ENCODE measurements around the gene RUNX1.

The RUNX1 gene

DNA sequence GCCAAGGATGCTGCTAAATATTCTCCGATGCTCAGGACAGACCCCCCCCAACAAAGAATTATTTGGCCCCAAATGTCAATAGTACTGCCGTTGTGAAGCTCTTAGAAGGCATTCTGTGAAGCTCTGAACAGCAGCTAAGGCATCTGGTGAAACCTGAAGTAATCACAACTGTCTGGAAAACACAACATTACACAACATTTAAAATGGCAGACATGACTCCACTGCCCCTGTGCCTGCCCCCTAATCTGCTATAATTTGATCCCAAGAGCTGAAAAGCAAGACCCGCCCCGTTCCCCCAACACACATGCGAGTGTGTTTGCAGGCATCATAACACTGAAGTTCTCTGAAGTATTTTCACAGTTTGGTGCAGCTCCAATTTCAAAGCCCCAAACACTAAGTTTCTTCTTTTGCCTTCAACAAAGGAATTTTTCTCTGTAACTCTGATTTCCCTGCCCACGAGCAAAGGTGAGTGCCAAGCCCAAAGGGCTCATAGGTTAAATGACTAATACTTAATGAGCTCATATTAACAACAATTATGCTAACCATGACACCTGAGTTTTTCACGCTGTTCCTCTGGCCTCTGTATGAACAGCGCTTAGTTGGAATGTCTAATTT lies 251.1 kb downstream of the RUNX1 start:
- DNase-seq, result no peak

DNA sequence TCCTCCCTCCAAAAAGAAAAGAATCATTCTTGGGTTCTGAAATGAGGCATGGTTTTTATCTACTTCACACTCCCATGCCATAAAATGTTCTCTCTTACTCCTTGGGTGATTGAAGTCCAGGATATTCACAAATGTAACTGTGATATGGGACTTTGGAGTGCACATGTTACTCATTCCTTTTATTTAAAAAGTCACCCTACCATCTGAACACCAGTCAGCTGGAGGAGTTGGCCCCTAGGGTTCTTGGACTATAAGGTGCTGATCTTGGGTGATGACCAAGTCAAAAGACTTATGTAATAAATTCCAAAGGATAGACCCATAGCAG lies 251.9 kb downstream of the RUNX1 start:
- DNase-seq, result no peak

DNA sequence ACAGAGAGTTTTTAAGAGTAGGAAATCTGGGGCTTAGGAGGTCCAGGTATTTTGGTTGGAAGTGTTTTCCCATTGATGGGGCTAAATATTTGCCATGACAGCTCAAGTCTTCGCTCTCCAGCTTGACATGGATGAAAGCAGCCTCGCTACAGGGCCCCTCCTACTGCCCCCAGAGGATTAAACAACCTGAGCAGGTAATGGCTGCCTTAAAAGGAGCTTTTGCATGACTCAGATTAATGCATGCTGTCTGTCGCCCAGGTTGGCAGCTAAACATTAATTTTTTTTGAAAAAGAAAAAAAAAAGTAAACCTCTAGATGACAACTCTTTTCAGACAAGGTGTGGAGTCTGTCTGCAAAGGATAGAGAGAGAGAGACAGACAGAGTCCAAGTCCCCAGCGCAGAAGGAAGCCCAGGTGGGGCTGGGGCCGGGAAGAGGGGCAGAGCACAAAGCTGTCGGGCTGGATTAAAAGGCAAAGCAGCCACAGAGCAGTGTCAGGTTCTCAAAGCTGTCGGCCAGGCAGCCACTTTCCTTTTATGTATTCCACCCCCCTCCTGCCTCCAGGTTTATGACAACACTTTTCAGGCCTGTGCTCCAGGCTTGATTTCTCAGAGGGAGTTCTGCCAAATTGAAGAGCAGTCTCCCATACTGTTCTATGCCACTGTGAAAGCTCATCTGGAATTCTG lies 252.4 kb downstream of the RUNX1 start:
- no peak for DNase-seq

DNA sequence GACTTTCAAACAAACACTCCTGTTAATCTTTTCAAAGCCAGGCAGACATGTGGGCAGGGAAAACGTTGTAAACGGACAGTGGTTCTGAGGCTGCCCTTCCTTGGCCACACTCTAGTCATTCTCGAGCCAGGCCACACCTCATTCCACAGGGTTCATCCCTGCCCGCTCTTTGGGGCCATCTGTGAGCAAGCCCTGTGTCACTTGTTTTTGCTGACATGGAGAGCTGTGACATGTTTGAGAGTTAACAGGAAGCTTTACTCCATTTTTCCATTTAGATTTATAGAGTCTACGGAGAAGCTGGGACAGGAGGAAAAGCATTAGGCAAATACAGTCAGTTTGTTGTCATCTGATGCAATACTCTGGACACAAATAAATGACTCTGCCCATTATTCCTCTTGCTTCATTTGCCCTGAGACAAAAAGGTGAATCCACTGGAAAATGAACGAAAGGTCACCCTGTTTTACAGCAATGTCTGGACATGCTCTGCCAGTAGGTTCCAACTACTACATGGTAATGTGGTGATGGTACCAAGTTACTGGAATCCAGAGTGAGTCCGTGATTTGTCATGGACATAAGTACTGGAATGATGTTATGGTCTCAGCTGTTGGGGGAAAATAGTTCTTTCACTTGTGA lies 253.4 kb downstream of the RUNX1 start:
- no peak for DNase-seq

GRCh38 chr21:34795175-34795547 lies 253.9 kb downstream of the RUNX1 start:
- no peak for DNase-seq

DNA sequence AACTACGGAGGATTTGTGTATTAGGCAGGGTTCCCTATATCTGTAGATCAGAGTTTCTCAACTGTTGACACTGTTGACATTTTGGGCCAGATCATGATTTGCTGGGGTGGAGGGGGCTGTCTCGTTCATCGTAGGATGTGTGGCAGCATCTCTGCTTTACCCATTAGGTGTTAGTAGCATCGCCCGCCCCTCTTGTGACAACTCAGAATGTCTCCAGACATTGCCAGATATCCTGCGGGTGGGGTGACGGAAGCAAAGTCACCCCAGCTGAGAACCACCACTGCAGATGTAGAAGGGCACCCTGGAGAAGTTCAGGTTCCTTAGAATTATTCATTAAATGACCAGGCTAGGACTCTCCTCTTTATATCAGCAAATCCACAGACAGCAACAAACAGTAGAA lies 254.4 kb downstream of the RUNX1 start:
- no peak for DNase-seq

GRCh38 chr21:34793471-34793870 lies 255.6 kb downstream of the RUNX1 start:
- DNase-seq, result no peak

DNA sequence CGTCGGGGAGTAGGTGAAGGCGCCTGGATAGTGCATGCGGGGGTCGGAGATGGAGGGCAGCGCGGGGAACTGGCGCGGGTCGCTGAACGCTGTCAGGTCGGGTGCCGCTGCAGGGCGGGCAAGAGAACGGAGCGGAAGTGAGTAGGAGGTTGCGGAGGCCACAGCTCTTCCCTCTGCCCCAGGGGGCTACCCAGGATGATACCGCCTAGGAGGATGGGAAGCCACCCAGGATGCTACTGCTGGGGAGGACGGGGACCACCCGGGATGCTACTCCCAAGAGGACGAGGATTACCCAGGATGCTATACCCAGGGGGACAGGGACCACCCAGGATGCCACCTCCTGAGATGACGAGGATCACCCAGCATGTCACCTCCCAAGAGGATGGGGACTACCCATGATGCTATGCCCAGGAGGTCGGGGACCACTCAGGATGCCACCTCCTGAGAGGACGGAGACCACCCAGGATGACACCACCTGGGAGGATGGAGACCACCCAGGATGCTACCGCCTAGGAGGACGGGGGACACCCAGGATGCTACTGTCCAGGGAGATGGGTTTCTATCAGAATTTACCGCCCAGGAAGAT lies 256.5 kb downstream of the RUNX1 start:
- no peak for DNase-seq

DNA sequence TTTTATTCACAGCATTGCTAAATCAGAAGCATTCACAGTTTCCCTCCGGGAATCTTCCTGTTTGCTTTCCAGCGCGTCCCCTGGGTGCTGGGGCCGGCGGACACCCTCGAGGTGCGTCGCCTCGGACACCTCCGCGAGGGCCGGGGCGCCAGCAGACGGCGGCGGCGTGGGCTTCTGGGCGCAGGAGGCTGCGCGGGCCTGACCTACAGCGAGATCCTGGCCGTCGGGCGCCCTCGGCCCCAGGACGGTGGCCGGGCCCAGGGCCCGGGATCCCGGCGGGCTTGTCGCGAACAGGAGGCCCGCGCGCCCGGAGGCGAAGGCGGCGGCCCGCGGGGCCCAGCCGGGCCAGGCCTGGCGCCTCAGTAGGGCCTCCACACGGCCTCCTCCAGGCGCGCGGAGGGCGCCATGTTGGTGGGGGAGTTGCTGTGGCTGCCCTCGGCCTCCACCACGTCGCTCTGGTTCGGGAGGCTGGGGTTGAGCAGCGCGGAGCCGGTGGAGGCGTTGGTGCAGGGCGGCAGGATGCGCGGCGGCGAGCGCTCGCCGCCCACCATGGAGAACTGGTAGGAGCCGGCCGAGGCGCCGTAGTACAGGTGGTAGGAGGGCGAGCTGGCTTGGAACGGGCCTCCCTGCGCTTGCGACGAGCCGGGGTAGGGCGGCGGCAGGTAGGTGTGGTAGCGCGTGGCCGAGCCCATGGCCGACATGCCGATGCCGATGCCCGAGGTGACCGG lies 257.2 kb downstream of the RUNX1 start:
- no peak for DNase-seq

DNA sequence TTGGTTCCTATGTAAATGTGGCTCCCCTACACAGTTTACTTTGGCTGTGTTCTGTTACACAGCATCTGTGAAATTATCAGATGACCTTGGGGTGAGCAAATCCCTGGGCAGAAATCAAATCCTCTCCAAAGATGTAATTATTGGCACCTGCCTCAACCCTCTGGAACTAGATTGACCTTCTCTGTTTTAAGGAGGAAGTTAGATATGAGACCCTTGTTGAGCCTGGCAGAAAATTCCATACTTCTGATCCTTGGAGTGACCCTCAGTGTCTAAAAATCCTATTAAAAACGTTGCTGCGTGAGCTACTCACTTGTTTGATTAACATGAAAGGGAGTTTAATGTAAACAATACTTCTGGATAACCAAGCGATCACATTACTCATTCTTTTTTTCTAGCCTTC lies 258.3 kb downstream of the RUNX1 start:
- no peak for DNase-seq

DNA sequence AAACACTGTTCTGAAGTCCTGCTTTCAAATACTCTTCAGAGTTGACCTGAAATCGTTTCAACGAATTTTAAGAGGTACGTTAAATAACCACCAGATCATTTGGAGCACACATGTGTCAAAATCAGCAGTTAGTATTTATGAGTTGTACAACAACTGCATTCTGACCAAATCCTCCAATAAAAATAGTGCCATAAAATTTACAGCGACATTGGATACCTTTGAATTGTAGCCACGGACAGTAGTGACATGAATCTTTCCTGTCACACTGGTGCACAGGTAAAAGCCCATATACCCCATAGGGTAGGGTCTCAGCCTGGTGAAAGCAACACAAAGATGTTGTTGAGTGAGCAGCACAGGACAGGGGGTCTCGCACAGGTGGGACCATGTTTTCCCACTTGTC lies 258.8 kb downstream of the RUNX1 start:
- no peak for DNase-seq

- DNase-seq, result no peak
These were observed 260.2 kb downstream of the RUNX1 start for GRCh38 chr21:34788879-34789278.

DNA sequence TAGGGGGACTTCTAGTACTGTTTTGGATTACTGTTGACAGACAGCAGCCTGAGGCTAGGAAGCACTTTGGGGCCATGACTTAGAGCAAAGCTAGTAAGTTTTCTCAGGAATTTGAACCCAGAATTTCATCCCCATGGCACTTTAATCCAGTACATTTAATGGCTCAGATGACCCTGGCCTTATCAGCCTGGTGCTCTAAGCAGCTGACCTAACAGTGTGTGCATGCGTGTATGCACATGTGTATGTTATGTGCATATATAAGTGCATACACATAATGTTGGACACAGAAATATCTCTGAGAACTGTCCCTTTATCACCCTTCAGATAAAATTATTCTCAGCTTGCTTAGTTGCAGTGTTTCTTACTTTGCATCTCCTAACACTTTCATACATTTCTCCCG lies 265.3 kb downstream of the RUNX1 start:
- DNase-seq, result no peak

GRCh38 chr21:34782506-34783360 lies 266.4 kb downstream of the RUNX1 start:
- DNase-seq, result peak; percentile 21

GRCh38 chr21:34781526-34781925 lies 267.6 kb downstream of the RUNX1 start:
- DNase-seq, result no peak

- no peak for DNase-seq
These were observed 269.2 kb downstream of the RUNX1 start for GRCh38 chr21:34779860-34780259.

DNA sequence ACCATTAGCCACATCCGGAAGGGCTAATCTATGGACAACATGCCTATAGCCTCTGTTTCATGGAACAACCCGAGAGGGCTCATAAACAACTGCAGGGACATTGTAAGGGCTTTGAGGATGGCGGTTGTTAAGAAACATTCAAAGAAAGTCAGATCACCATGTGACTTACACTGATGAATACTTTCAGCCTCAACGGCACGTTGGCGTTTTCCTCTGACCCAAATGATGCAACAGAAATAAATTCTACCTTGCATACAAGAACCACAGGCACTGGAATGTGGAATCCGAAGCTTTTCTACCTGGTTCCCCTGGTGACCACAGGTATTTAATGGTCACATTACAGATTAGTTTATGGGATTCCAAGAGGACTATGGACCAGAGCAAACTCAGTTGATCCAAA lies 273.3 kb downstream of the RUNX1 start:
- no peak for DNase-seq

DNA sequence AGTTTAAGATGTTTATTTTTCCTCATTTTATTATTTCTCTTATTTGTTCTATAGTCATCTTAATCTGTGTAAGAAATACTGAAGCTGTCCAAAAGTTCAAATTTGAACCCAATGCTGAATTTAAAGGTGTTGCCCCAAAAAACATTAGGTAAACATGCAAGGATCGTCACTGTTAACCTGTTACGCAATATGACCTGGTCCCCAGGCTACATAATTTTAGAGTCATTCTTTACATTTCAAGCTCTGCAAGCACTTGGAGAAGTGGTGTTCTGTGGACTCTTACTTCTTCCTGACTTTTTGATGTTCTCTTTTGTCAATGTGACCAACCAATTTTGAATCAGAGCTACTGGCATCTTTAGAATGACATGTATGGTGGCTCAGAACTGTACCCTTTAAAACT lies 274.4 kb downstream of the RUNX1 start:
- no peak for DNase-seq

DNA sequence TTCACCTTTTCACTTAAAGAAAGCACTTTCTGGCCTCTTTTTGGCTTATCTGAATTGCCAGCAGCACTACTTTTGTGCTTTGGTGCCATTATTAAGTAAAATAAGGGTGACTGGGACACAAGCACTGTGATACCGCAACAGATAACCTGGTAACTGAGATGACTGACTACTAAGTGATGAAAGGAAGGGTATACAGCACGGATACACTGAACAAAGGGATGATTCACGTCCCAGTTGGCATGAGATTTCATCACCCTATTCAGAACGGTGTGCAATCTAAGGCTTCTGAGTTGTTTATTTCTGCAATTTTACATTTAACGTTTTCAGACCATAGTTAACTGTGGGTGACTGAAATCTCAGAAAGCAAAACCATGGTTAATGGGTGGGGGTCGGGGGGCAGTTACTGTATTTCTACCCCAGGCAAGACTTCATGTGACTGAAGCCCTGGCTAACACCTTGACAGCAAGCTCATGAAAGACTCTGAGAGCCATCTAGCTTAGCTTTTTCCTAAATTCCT lies 277.5 kb downstream of the RUNX1 start:
- peak; percentile 78 for DNase-seq

DNA sequence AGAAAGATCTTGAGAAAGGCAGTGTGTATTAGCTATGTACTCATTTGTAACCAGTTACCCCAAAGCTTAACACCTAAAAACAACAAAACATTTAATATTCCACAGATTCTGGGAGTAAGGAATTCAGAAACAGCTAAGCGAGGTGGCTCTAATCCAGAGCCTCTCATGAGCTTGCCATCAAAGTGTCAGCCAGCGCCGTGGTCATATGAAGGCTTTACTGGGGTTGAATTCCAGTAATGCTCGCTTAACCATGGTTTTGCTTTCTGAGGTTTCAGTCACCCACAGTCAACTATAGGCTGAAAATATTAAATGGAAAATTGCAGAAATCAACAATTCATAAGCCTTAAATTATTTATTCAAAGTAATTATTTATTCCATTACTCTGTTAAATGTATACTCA lies 278.5 kb downstream of the RUNX1 start:
- DNase-seq, result no peak

DNA sequence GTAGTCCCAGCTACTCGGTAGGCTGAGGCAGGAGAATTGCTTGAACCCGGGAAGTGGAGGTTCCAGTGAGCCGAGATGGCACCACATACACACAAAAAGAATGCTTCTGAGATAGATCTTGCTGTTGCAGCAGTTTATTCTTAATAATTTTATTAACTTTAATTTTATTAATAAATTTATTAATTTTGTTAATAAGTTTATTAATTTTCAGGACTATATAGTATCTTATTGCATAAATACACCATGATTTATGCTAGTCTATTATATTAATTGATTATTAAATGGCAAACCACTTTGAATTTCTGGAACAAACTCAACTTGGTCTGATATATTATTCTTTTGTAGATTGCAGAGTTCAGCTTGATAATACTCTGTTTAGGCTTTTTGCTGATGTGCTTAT lies 280.8 kb downstream of the RUNX1 start:
- DNase-seq, result no peak

- DNase-seq, result no peak
These were observed 282.2 kb downstream of the RUNX1 start for GRCh38 chr21:34766862-34767261.

- DNase-seq, result no peak
These were observed 283.5 kb downstream of the RUNX1 start for GRCh38 chr21:34765619-34766018.

Data from NCI-H226 (cell line).